Tongue (tissue), 2 donors: Measurements from ENCODE around the gene NIFK. TPM values are rescaled to one million over a fixed set of nuclear protein-coding genes. Genes with fewer than 3 reads are reported as not detected.
"Not testable (repeated sequence)": the region's sequence is repeated elsewhere in the genome, so short reads cannot be mapped to it uniquely, and the experiment has no call there.

Experiments used
- DNase-seq: peaks from one replicate; pipeline ENCODE4 v3.0.0-alpha.2; 2015
- total RNA-seq: library from RNA; depleted of rRNA; stranded (reverse); fragments of >200 nt; gene quantifications from one replicate; pipeline ENCODE4 v1.2.3, GENCODE V29; 2014

The NIFK gene
- total RNA-seq, 1 donor from 2014 or later: 54.8 TPM

DNA sequence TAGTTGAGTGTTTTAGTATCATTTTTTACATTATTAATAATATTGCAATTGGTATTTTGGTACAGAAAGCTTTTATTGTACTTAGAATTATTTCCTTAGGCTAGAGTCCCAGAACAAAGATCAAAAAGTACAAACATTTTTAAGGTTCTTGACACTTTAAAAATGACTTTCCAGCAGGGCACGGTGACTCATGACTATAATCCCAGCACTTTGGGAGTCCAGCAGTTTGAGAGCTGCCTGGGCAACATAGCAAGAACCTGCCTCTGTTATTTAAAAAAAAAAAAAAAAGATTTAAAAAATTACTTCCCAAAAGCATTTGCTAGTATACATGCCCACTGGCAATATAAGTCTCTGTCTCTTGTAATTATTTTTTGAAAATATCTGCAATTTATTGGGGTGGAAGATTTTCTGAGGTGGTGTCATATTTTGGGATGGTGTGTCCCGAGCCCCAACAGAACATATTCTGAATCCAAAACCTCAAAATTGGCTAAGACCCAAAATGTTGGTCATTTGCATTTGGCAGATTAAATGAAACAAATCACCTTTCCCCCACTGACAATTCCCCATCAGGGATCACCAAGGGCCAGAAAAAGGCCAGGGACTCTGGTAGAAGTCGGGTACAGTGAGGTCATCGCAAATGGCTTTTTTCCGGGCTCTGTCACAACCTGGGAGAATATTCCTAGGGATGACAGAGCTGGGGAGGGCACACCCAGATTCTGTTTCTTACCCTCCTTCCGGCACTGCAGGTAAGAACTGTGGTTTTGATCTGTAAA is 42.1 kb downstream of the NIFK start:
- DNase-seq: no peak

DNA sequence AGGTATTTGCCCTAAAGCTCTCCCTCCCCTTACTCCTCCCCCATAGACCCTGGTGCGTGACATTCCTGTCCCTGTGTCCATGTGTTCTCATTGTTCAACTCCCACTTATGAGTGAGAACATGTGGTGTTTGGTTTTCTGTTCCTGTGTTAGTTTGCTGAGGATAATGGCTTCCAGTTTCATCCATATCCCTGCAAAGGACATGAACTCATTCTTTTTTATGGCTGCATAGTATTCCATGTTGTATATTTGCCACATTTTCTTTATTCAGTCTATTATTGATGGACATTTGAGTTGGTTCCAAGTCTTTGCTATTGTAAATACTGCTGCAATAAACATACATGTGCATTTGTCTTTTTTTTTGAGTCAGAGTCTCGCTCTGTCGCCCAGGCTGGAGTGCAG is 46.1 kb downstream of the NIFK start:
- DNase-seq: not testable (repeated sequence)

DNA sequence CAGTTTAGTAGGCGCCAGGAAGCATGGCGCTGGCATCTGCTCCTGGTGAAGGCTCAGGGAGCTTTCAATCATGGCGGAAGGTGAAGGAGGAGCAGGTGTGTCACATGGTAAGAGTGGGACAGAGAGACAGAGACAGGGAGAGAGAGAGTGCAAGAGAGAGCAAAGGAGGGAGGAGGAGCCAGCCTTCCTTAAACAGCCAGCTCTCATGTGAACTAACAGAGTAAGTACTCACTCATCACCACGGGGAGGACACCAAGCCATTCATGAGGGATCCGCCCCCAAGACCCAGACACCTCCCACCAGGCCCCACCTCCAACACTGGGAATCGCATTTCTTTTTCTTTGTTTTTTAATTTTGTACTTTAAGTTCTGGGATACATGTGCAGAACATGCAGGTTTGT is 46.6 kb downstream of the NIFK start:
- DNase-seq: no peak

DNA sequence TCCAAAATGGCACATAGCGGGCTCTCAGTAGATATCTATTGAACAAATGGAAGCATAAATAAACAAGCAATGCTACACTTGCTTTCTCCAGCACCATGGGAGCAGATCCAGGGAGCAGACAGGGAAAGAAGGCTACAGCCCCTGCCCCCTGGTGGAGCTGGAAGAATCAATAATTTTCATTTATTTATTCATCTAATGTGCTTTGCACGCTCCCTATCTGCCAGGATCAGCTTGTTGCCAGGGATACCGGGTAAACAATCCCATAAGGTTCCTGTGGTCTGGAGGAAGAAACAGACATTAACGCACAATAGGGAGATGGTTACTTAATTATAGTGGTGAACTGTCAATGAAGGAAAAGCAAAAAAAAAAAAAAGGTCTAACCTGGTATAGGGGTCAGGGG is 47.3 kb downstream of the NIFK start:
- DNase-seq: peak; percentile 56

DNA sequence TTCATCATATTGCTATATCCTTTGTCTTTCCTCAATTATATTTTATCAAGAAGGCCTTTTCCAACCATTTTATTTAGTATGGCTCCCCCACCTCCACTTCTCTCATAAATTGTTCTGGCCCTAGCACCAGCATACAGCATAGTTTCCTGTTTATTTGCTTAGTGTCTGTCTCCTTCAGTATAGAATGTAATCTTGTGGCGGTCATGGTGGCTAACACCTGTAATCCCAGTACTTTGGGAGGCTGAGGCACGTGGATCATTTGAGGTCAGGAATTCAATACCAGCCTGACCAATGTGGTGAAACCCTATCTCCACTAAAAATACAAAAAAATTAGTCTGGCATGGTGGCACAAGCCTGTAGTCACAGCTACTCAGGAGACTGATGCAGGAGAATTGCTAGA is 47.9 kb downstream of the NIFK start:
- DNase-seq: no peak

DNA sequence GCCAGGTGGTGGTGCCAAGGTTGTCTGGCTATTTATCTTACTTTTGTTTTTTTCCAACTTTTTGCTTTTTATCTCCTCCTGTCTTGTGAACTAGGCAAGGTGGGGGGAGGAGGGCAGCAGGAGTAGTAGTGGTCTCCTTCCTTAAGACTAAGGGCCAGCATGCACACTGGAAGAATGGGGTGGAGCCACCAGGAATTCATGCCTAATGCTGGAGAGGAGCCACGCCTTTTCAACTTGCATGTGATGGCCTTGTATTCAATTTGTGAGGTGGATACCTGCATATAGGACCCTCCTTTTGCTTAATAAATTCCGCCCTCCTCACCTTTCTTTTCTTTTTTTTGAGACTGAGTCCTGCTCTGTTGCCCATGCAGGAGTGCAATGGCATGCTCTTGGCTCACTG is 49.8 kb downstream of the NIFK start:
- no peak for DNase-seq

DNA sequence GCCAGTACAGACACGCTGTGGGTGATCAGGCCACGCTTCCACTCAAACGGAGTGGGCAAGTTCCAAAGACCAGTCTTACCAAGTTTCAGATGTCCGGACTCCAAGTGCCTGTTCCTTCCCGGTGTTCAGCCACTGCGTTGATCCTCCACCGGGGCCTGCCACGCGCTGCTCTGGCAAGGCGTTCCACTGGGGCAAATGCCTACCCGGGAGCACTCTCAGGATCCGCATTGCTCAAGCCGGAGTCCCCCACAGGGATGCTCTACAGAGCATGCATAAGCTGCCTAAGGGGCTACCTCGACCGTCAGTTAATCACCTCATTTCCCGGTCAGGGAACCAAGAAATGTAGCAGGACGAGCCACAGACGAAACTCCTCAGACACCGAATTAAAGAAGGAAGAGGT is 50.5 kb downstream of the NIFK start:
- DNase-seq: no peak

DNA sequence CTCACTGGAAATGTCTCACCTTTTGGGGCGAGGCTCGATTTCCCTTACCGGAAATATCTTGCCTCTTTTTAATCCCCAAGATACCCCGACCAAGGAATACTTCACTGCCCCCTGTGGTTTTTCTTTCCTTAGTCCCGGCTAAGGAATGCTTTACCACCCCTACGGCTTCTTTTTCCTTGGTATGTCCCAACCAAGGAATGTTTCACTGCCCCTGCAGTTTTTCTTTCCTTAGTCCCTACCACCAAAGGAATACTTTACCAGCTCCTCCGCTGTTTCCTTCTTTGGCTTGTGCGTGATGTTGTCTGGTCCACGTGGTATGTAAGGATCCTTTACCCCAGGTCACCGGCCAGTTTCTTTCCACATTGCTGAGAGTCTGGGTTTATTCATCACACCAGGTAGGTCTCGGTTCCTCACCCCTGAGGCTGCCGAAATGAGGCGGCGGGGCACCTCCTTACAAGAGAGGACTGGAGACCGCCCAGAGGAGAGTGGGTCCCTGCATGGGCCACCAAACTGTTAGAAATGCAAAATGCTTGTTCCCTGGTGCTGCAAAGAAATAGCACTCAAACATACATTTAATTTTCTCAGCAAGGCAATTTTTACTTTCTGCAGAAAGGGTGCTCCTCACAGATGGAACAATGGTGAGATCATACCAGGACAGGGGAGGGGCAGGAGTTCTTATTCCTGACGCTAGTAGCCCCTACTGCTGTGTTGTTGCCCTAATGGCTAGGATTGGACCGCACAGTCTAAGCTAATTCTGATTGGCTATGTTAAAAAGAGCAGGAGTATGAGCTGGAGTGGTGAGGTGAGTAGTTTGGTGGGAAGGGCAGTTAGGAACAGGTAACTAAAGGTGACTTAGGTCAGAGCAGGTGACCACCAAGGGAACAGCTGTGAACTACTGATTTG is 54.0 kb downstream of the NIFK start:
- DNase-seq: no peak

DNA sequence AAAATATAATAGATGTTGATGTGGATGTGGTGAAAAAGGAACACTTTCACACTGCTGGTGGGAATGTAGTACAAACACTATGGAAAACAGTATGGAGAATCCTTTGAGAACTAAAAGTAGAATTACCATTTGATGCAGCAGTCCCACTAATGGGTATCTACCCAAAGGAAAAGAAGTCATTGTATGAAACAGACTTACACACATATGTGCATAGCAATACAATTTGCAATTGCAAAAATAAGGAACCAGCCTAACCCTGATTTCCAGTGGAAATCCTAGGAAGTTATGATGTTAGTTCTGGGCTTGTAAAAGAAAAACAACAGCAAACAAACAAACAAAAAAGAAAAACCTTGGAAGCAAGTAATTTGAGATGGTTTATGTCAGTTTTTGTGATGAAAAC is 58.8 kb downstream of the NIFK start:
- DNase-seq: no peak

Other genes with a start within 250 kb of the NIFK start
- under 0.01 TPM for gene RNU4ATAC, start 206.0 kb downstream of the NIFK start, total RNA-seq
- gene CLASP1, start 87.4 kb downstream of the NIFK start, total RNA-seq: 163 TPM
- gene TSN, start 18.8 kb upstream of the NIFK start, total RNA-seq: 53.2 TPM